HEK293T (cell line): ENCODE results near the gene C1R.
"Not testable (repeated sequence)": the region's sequence is repeated elsewhere in the genome, so short reads cannot be mapped to it uniquely, and the experiment has no call there.

Experiments
- BHLHE40 ChIP-seq: fragments of 450-650 bp; IDR thresholded peaks from 2 replicates; pipeline ENCODE4 v1.6.1; 2016; ENCODE audit warnings: mild to moderate bottlenecking, moderate library complexity, borderline replicate concordance
- ELF4 ChIP-seq: fragments of 450-650 bp; IDR thresholded peaks from 2 replicates; pipeline ENCODE4 v1.6.1; 2017; ENCODE audit warnings: antibody characterized with exemption
- FOXA1 ChIP-seq: fragments of 450-650 bp; IDR thresholded peaks from 2 replicates; pipeline ENCODE4 v1.6.1; 2016; ENCODE audit warnings: mild to moderate bottlenecking
- FOXK2 ChIP-seq: fragments of 450-650 bp; IDR thresholded peaks from 2 replicates; pipeline ENCODE4 v1.6.1; 2016; ENCODE audit warnings: mild to moderate bottlenecking
- HDGF ChIP-seq: fragments of 450-650 bp; IDR thresholded peaks from 2 replicates; pipeline ENCODE4 v1.6.1; 2017; ENCODE audit warnings: antibody characterized with exemption, borderline replicate concordance
- L3MBTL2 ChIP-seq: fragments of 450-650 bp; conservative IDR thresholded peaks from 2 replicates; pipeline ENCODE4 v1.6.1; 2016; ENCODE audit warnings: mild to moderate bottlenecking
- LEF1 ChIP-seq: fragments of 450-650 bp; IDR thresholded peaks from 2 replicates; pipeline ENCODE4 v1.6.1; 2017; ENCODE audit warnings: mild to moderate bottlenecking, borderline replicate concordance
- NFRKB ChIP-seq: fragments of 450-650 bp; IDR thresholded peaks from 2 replicates; pipeline ENCODE4 v1.6.1; 2016; ENCODE audit warnings: mild to moderate bottlenecking, moderate library complexity
- SP1 ChIP-seq: fragments of 450-650 bp; IDR thresholded peaks from 2 replicates; pipeline ENCODE4 v1.6.1; 2017
- SUZ12 ChIP-seq: fragments of 450-650 bp; IDR thresholded peaks from 2 replicates; pipeline ENCODE4 v1.6.1; 2016; ENCODE audit warnings: mild to moderate bottlenecking
- TARDBP ChIP-seq: fragments of 450-650 bp; IDR thresholded peaks from 2 replicates; pipeline ENCODE4 v1.6.1; 2016
- TF ChIP-seq, protein P1 (sequence below): fragments of 450-650 bp; IDR thresholded peaks from 2 replicates; pipeline ENCODE4 v1.6.1; 2016

GRCh38 chr12:7037411-7037810 lies 54.8 kb downstream of the C1R start:
- not testable (repeated sequence) for TF ChIP-seq SP1, ELF4, BHLHE40, SUZ12, FOXK2, L3MBTL2, TARDBP, HDGF, NFRKB, FOXA1, LEF1
- TF ChIP-seq, protein P1, sequence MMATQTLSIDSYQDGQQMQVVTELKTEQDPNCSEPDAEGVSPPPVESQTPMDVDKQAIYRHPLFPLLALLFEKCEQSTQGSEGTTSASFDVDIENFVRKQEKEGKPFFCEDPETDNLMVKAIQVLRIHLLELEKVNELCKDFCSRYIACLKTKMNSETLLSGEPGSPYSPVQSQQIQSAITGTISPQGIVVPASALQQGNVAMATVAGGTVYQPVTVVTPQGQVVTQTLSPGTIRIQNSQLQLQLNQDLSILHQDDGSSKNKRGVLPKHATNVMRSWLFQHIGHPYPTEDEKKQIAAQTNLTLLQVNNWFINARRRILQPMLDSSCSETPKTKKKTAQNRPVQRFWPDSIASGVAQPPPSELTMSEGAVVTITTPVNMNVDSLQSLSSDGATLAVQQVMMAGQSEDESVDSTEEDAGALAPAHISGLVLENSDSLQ, result not testable (repeated sequence)
